MM.1S (cell line): ENCODE measurements around the gene B3GAT3.

Source experiments
- DNase-seq: peaks from one replicate; pipeline ENCODE4 v3.0.0-alpha.2; 2015
- H2AFZ ChIP-seq: fragments of 300-600 bp; sonication (generic); 2 replicates; pipeline ENCODE4 v1.6.0; 2016; ENCODE audit warnings: antibody characterized with exemption, low read length
- H3F3A ChIP-seq: fragments of 300-600 bp; sonication (generic); 2 replicates; pipeline ENCODE4 v1.6.1; 2016; ENCODE audit warnings: mild to moderate bottlenecking, antibody characterized with exemption, low read length, moderate library complexity, mixed read lengths; ENCODE audit not compliant: insufficient read depth
- H3K27ac ChIP-seq: fragments of 300-600 bp; sonication (generic); 2 replicates; pipeline ENCODE4 v1.5.1; 2016; ENCODE audit warnings: mild to moderate bottlenecking, low read length
- H3K27me3 ChIP-seq: fragments of 300-600 bp; sonication (generic); replicated peaks from 2 replicates; pipeline ENCODE4 v1.6.0; 2016; ENCODE audit warnings: low read length; ENCODE audit not compliant: insufficient read depth
- H3K36me3 ChIP-seq: fragments of 300-600 bp; sonication (generic); replicated peaks from 2 replicates; pipeline ENCODE4 v1.6.1; 2016; ENCODE audit warnings: mild to moderate bottlenecking, low read length, mixed read lengths; ENCODE audit not compliant: insufficient read depth
- H3K4me1 ChIP-seq: fragments of 300-600 bp; sonication (generic); 2 replicates; pipeline ENCODE4 v1.6.1; 2016; ENCODE audit warnings: low read length, mixed read lengths
- H3K4me2 ChIP-seq: fragments of 300-600 bp; sonication (generic); 2 replicates; pipeline ENCODE4 v1.6.0; 2016; ENCODE audit warnings: low read depth, low read length
- H3K4me3 ChIP-seq: fragments of 300-600 bp; sonication (generic); 2 replicates; pipeline ENCODE4 v1.5.1; 2016; ENCODE audit warnings: low read length, mixed read lengths
- H3K79me2 ChIP-seq: fragments of 300-600 bp; sonication (generic); 2 replicates; pipeline ENCODE4 v1.6.1; 2016; ENCODE audit warnings: mixed run types, low read length, mixed read lengths
- H3K9ac ChIP-seq: fragments of 300-600 bp; sonication (generic); 2 replicates; pipeline ENCODE4 v1.6.1; 2016; ENCODE audit warnings: low read length, mixed read lengths
- H3K9me2 ChIP-seq: fragments of 300-600 bp; sonication (generic); replicated peaks from 2 replicates; pipeline ENCODE4 v1.6.1; 2016; ENCODE audit warnings: mild to moderate bottlenecking, low read length, mixed read lengths; ENCODE audit not compliant: insufficient read depth
- H3K9me3 ChIP-seq: fragments of 300-600 bp; sonication (generic); replicated peaks from 2 replicates; pipeline ENCODE4 v1.6.1; 2016; ENCODE audit warnings: mild to moderate bottlenecking, low read length, mixed read lengths; ENCODE audit not compliant: insufficient read depth
- H4K20me1 ChIP-seq: fragments of 300-600 bp; sonication (generic); 2 replicates; pipeline ENCODE4 v1.6.1; 2016; ENCODE audit warnings: mild to moderate bottlenecking, low read length, moderate library complexity, mixed read lengths; ENCODE audit not compliant: insufficient read depth
- CTCF ChIP-seq: fragments of 300-600 bp; sonication (generic); IDR thresholded peaks from 2 replicates; pipeline ENCODE4 v1.5.1; 2016; ENCODE audit warnings: antibody characterized with exemption, low read length, mixed read lengths
- EZH2 ChIP-seq: fragments of 300-600 bp; sonication (generic); optimal IDR thresholded peaks from 2 replicates; pipeline ENCODE3; 2017; ENCODE audit warnings: low read depth, mild to moderate bottlenecking, antibody characterized with exemption, low read length, mixed read lengths
- EZH2phosphoT487 ChIP-seq: fragments of 300-600 bp; sonication (generic); IDR thresholded peaks from 2 replicates; pipeline ENCODE4 v1.6.1; 2018; ENCODE audit warnings: antibody characterized with exemption, low read length

Gene B3GAT3

GRCh38 chr11:62592989-62593421 is 28.8 kb downstream of the B3GAT3 start:
- peaks cover 45% of the 10 kb centered on the region for H3K79me2 ChIP-seq
- H3K4me2 ChIP-seq: peak overlapping the region; percentile 80
- peak overlapping the region; percentile 70; the same call in 1 of the 2 replicates for H3K9ac ChIP-seq
- no peak overlapping the region for H2AFZ ChIP-seq
- no peaks in the 10 kb centered on the region for H3K27me3 ChIP-seq
- H3K9me2 ChIP-seq: no peaks in the 10 kb centered on the region
- H3K9me3 ChIP-seq: no peaks in the 10 kb centered on the region
- no peaks in the 10 kb centered on the region for H4K20me1 ChIP-seq
- TF ChIP-seq EZH2 (no peak), CTCF (no peak), EZH2phosphoT487 (no peak)
- H3K4me1 ChIP-seq: peaks cover 15% of the 10 kb centered on the region
- peaks cover 17% of the 10 kb centered on the region; the same call in 1 of the 2 replicates for H3K36me3 ChIP-seq
- H3K27ac ChIP-seq: peak overlapping the region; percentile 81; the same call in 1 of the 2 replicates
- H3F3A ChIP-seq: peaks cover 26% of the 10 kb centered on the region
- DNase-seq: no peak
- H3K4me3 ChIP-seq: peak overlapping the region; percentile 58; the same call in 1 of the 2 replicates

DNA sequence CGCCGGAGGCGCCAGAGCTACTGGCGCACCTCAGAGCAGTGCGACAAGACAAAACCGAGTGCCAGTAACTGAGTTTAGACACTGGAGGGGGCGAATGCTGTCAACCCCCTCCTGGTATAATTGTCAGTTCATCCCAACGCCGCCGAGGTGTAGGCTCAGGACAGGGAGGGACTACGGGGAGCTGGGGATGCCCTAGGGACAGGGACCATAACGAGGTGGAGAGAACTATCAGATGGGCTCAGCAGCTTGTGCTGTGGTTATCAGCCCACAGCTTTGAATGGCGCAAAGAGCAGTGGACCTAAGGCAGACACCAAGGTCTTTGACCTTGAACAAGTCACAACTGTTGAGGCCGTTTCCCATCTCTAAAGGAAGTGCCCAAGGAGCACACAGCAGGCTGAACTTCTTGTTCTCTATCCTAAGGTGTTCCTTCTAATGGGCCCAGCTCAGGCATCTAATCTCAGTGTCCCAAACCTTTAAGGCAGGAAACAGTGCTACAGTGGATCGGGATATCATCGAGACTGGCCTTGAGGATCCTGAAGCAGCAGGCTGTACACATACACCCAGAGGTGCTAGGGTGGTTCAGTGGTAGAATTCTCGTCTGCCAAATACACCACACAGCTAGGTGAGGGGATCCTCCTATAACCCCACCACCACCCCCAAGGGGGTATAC is 29.5 kb downstream of the B3GAT3 start:
- no peak for DNase-seq
- no peak for TF ChIP-seq EZH2
- no peak; the same call in 1 of the 2 replicates for TF ChIP-seq CTCF
- no peak for TF ChIP-seq EZH2phosphoT487
- H3K9ac ChIP-seq: peak overlapping the region; percentile 70
- H3K4me2 ChIP-seq: peak overlapping the region; percentile 80
- H4K20me1 ChIP-seq: no peaks in the 10 kb centered on the region
- peaks cover 14% of the 10 kb centered on the region; the same call in 1 of the 2 replicates for H3K36me3 ChIP-seq
- H3K4me1 ChIP-seq: peaks cover 15% of the 10 kb centered on the region
- peak overlapping the region; percentile 81 for H3K27ac ChIP-seq
- peak overlapping the region; percentile 58 for H3K4me3 ChIP-seq
- peak overlapping the region; percentile 29 for H2AFZ ChIP-seq
- H3K9me3 ChIP-seq: no peaks in the 10 kb centered on the region
- H3K27me3 ChIP-seq: no peaks in the 10 kb centered on the region
- H3K79me2 ChIP-seq: peaks cover 43% of the 10 kb centered on the region
- no peaks in the 10 kb centered on the region for H3K9me2 ChIP-seq
- peaks cover 26% of the 10 kb centered on the region for H3F3A ChIP-seq

GRCh38 chr11:62591448-62592145 is 30.2 kb downstream of the B3GAT3 start, which contains the start of gene TUT1:
TUT1 (minus strand) TSS chr11:62591523; CDS start chr11:62591485, 38 bp downstream.
- TF ChIP-seq EZH2 (no peak), EZH2phosphoT487 (no peak), CTCF (0 out of 2 replicates have a peak, but pooled peaks have one; percentile 9)
- peaks cover 15% of the 10 kb centered on the region for H3K4me1 ChIP-seq
- H3K4me2 ChIP-seq: peak within 1 kb of the TSS; percentile 80
- peak; percentile 100 for DNase-seq
- H3K9me2 ChIP-seq: no peaks in the 10 kb centered on the region
- peak within 1 kb of the TSS; percentile 94 for H3K4me3 ChIP-seq
- H3K27ac ChIP-seq: peak within 1 kb of the TSS; percentile 83
- peak within 1 kb of the TSS; percentile 43 for H2AFZ ChIP-seq
- peaks cover 40% of the 10 kb centered on the region for H3K79me2 ChIP-seq
- no peaks in the 10 kb centered on the region for H3K27me3 ChIP-seq
- H3K9ac ChIP-seq: peak within 1 kb of the TSS; percentile 91
- H4K20me1 ChIP-seq: no peaks in the 10 kb centered on the region
- H3K9me3 ChIP-seq: no peaks in the 10 kb centered on the region
- H3F3A ChIP-seq: peaks cover 26% of the 10 kb centered on the region
- H3K36me3 ChIP-seq: peaks cover 14% of the 10 kb centered on the region; the same call in 1 of the 2 replicates
